CD4-positive, alpha-beta T cell treated with Interleukin-6 at 100 ng/mL for 8 hours (primary cell): ENCODE data around the gene KCNA5.

Experiments
- DNase-seq: peaks from one replicate; pipeline ENCODE4 v3.0.0-alpha.2; 2020; ENCODE audit warnings: mixed read lengths, low spot score

KCNA5 gene

DNA sequence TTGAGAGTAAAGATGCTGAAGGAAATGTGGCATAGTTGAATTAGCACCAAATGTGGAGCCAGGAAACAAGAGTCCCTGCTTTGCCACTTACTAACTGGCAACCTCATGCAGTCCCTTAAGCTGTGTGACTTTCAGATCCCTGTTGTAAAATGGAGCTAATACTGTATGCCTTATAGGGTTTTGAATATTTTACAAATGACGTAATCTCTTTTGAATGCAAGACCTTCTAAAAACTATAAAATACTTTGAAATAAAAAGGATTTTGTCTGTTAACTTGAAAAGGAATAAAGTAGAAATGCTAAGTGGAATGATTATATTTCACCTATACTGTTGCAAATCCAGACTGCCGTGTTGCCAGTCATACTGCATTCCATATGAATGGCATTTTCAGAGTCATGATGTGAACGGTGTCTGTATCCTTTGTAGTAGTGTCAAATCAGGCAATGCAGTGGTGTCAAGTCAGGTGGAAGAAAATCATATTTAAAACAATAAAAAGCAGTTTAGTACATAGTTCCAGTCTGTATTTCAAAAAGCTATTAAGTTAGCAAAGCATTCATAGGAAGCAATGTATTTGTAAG is 21.3 kb downstream of the KCNA5 start:
- DNase-seq: no peak

- DNase-seq: no peak
Measured at GRCh38 chr12:5066251-5066650, 22.6 kb downstream of the KCNA5 start.

DNA sequence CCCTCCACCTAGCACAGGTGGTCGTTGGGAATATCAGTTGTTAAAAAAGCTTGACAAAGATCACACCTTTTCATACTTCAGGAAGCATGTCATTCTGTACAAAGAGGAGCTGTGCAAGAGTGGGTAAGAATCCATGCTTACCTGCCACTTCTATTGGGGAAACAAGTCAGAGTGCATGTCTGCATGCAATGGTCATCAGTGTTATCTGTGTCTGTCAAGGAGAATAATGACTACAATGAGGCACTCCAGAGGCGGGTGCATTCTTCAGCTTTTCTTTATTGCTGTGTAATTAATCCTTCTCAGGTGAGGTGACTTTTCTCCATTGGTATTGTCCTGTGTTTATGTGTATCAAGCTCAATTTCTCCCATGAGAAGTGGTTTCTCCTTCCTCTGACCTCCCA is 24.4 kb downstream of the KCNA5 start:
- no peak for DNase-seq

- DNase-seq: no peak
Measured at GRCh38 chr12:5068619-5069018, 24.9 kb downstream of the KCNA5 start.

- no peak for DNase-seq
Measured at GRCh38 chr12:5070090-5070489, 26.4 kb downstream of the KCNA5 start.

DNA sequence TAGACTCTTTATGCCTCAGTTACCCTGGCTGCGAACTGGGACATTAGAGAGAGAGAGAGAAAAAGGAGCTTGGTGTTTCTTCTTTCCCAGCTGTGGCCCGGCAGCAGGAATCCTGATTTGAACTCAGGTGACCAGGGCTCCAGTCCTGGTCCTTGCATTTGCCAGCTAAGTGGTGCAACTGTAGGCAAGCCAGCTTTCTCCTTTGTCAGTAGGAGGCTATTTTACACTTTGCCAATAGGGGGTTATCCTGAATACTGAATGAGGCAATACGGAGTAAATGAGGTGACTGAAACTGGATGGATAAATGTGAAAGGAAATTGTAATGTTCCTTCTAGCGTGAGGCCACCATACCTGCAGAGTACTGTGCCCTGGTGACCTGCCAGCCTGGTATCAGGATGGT is 27.8 kb downstream of the KCNA5 start:
- no peak for DNase-seq

- no peak for DNase-seq
Measured at GRCh38 chr12:5072311-5072710, 28.6 kb downstream of the KCNA5 start.

GRCh38 chr12:5073054-5073453 is 29.4 kb downstream of the KCNA5 start:
- no peak for DNase-seq

DNA sequence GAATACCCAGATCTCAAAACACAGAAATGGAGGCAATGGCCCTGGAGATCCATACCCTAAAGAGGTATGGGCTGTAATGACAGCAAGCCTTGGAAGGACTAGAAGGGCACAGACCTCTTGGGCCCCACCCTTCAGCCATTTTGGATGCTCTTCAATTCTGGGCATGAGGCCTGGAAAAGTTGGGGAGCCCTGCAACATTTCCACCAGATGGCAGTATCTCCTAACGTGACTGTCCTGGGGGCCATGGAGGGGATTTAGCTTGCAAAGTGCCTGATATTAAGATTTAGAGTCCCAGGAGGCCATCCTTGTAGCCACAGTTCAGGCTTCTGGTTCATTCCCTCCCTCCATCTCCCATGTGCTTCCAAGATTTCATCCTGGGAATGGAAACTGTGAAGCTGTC is 30.2 kb downstream of the KCNA5 start:
- no peak for DNase-seq

- DNase-seq: no peak
Measured at GRCh38 chr12:5076761-5077160, 33.1 kb downstream of the KCNA5 start.

GRCh38 chr12:5078423-5078822 is 34.7 kb downstream of the KCNA5 start:
- DNase-seq: no peak

- DNase-seq: no peak
Measured at GRCh38 chr12:5081016-5081415, 37.3 kb downstream of the KCNA5 start.

GRCh38 chr12:5083955-5084849 is 40.5 kb downstream of the KCNA5 start:
- no peak for DNase-seq

GRCh38 chr12:5085896-5086295 is 42.2 kb downstream of the KCNA5 start:
- no peak for DNase-seq

- no peak for DNase-seq
Measured at GRCh38 chr12:5087831-5088554, 44.3 kb downstream of the KCNA5 start.

GRCh38 chr12:5088586-5089264 is 45.0 kb downstream of the KCNA5 start:
- DNase-seq: no peak

- DNase-seq: no peak
Measured at GRCh38 chr12:5094551-5094950, 50.9 kb downstream of the KCNA5 start.

DNA sequence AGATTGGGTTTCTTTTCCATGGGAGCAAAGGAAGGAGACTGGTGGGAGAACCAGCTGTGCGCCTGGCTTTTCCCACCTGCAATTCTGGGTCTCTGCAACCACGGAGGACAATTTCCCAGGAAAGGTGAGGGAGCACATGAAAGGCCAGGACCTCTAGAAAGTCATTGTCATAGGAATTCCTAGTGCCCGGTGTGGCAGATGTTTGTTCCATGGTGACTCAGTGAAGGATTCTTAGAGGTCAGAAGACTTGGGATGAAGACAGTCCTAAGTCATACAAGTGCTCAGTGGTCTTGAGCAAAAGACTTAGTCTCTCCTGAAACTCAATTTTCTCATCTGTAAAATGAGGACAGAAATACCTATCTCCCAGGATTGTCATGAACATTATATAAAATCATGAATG is 51.3 kb downstream of the KCNA5 start:
- DNase-seq: no peak
